SU-DHL-6 (cell line): ENCODE results near the gene SEMA3G.

ENCODE experiments used
- H2AFZ ChIP-seq: fragments of 200-600 bp; sonication (generic); 2 replicates; pipeline ENCODE4 v1.6.1; 2014; ENCODE audit warnings: low read depth, mild to moderate bottlenecking, moderate library complexity, mixed read lengths, antibody characterized with exemption, low read length; ENCODE audit not compliant: severe bottlenecking
- H3F3A ChIP-seq: fragments of 200-600 bp; shearing (Covaris generic); 2 replicates; pipeline ENCODE4 v1.6.0; 2016; ENCODE audit warnings: antibody characterized with exemption, mild to moderate bottlenecking; ENCODE audit not compliant: insufficient read depth
- H3K27ac ChIP-seq: fragments of 200-600 bp; sonication (generic); 2 replicates; pipeline ENCODE4 v1.5.1; 2016; ENCODE audit warnings: low read depth, mild to moderate bottlenecking, low read length, moderate library complexity, mixed read lengths
- H3K27me3 ChIP-seq: fragments of 200-600 bp; sonication (generic), shearing (Covaris generic); 2 replicates; pipeline ENCODE4 v1.6.0; 2014; ENCODE audit warnings: mild to moderate bottlenecking, low read length
- H3K36me3 ChIP-seq: fragments of 200-600 bp; sonication (generic); 2 replicates; pipeline ENCODE4 v1.6.1; 2014; ENCODE audit warnings: mild to moderate bottlenecking, low read length, mixed read lengths
- H3K4me2 ChIP-seq: fragments of 300-600, 200-600 bp; shearing (Covaris generic), sonication (generic); 2 replicates; pipeline ENCODE4 v1.6.0; 2014; ENCODE audit warnings: low read length, low read depth, mild to moderate bottlenecking; ENCODE audit not compliant: poor library complexity, severe bottlenecking
- H3K4me3 ChIP-seq: fragments of 200-600 bp; sonication (generic); 2 replicates; pipeline ENCODE4 v1.5.1; 2014; ENCODE audit warnings: antibody characterized with exemption, low read length, mild to moderate bottlenecking, mixed read lengths; ENCODE audit not compliant: insufficient read depth, poor library complexity, severe bottlenecking
- H3K79me2 ChIP-seq: fragments of 200-600 bp; sonication (generic); 2 replicates; pipeline ENCODE4 v1.6.1; 2014; ENCODE audit warnings: mild to moderate bottlenecking, low read length, moderate library complexity; ENCODE audit not compliant: insufficient read depth
- H3K9ac ChIP-seq: fragments of 200-600 bp; sonication (generic); 2 replicates; pipeline ENCODE4 v1.7.0; 2014; ENCODE audit warnings: mild to moderate bottlenecking, low read length
- H3K9me2 ChIP-seq: fragments of 200-600 bp; sonication (generic); replicated peaks from 2 replicates; pipeline ENCODE4 v1.6.1; 2014; ENCODE audit warnings: low read length; ENCODE audit not compliant: insufficient read depth
- H3K9me3 ChIP-seq: fragments of 200-600 bp; sonication (generic); 2 replicates; pipeline ENCODE4 v1.6.1; 2014; ENCODE audit warnings: low read length, mixed read lengths; ENCODE audit not compliant: insufficient read depth
- H4K20me1 ChIP-seq: fragments of 200-600 bp; sonication (generic); 2 replicates; pipeline ENCODE4 v1.6.1; 2014; ENCODE audit warnings: low read depth, mild to moderate bottlenecking, antibody characterized with exemption, low read length, moderate library complexity, mixed read lengths
- CTCF ChIP-seq: fragments of 200-600 bp; sonication (generic); IDR thresholded peaks from one replicate; pipeline ENCODE4 v1.5.1; 2017; ENCODE audit warnings: antibody characterized with exemption, mild to moderate bottlenecking, low read length, moderate library complexity; ENCODE audit not compliant: insufficient read depth, poor library complexity, severe bottlenecking
- EZH2phosphoT487 ChIP-seq: fragments of 200-600 bp; sonication (generic), shearing (Covaris generic); conservative IDR thresholded peaks from 2 replicates; pipeline ENCODE4 v1.6.1; 2018; ENCODE audit warnings: mild to moderate bottlenecking, antibody characterized with exemption, low read length, moderate library complexity, mixed read lengths

SEMA3G gene

GRCh38 chr3:52398670-52399081 lies 46.2 kb downstream of the SEMA3G start:
- H3K9me2 ChIP-seq: no peaks in the 10 kb centered on the region
- no peak overlapping the region for H3K4me3 ChIP-seq
- H3K79me2 ChIP-seq: no peaks in the 10 kb centered on the region
- H2AFZ ChIP-seq: no peak overlapping the region
- no peak for TF ChIP-seq CTCF
- TF ChIP-seq EZH2phosphoT487: no peak
- H4K20me1 ChIP-seq: no peaks in the 10 kb centered on the region
- H3K27me3 ChIP-seq: no peaks in the 10 kb centered on the region
- H3K9ac ChIP-seq: no peak overlapping the region
- no peaks in the 10 kb centered on the region for H3F3A ChIP-seq
- H3K4me2 ChIP-seq: no peak overlapping the region
- H3K36me3 ChIP-seq: no peaks in the 10 kb centered on the region
- no peak overlapping the region for H3K27ac ChIP-seq
- H3K9me3 ChIP-seq: no peaks in the 10 kb centered on the region

DNA sequence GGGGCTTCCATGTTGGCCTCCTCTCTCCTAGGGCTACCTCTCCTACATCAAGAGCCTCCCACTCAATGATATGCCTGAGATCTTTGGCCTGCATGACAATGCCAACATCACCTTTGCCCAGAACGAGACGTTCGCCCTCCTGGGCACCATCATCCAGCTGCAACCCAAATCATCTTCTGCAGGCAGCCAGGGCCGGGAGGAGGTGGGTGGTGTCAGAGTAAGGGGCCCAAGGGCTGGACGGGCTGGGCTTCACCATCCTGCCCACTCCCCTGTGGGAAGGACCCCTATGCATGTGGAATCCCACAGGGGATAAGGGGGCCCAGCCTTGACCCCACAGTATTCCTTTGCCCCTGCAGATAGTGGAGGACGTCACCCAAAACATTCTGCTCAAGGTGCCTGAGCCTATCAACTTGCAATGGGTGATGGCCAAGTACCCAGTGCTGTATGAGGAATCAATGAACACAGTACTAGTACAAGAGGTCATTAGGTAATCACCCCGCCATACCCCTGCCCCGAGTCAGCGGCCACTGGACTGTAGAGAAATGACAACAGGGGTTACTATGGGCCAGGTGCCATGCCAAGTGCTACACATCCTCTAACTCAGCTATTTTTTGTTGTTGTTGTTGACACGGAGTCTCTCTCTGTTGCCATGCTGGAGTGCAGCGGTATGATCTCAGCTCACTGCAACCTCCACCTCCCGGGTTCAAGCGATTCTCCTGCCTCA lies 47.1 kb downstream of the SEMA3G start:
- H4K20me1 ChIP-seq: no peaks in the 10 kb centered on the region
- H3K27ac ChIP-seq: no peak overlapping the region
- no peak overlapping the region for H3K4me3 ChIP-seq
- H2AFZ ChIP-seq: no peak overlapping the region
- H3K36me3 ChIP-seq: no peaks in the 10 kb centered on the region
- TF ChIP-seq EZH2phosphoT487 (no peak), CTCF (no peak)
- no peaks in the 10 kb centered on the region for H3K79me2 ChIP-seq
- no peak overlapping the region for H3K9ac ChIP-seq
- no peaks in the 10 kb centered on the region for H3K9me3 ChIP-seq
- H3K9me2 ChIP-seq: no peaks in the 10 kb centered on the region
- H3K4me2 ChIP-seq: no peak overlapping the region
- H3K27me3 ChIP-seq: no peaks in the 10 kb centered on the region
- no peaks in the 10 kb centered on the region for H3F3A ChIP-seq

- Histone ChIP-seq H4K20me1 (no peaks in the 10 kb centered on the region), H3K4me2 (no peak overlapping the region), H3K4me3 (no peak overlapping the region), H3K36me3 (no peaks in the 10 kb centered on the region), H3K9ac (no peak overlapping the region), H3K27ac (no peak overlapping the region), H3F3A (no peaks in the 10 kb centered on the region), H3K79me2 (no peaks in the 10 kb centered on the region), H3K9me3 (no peaks in the 10 kb centered on the region), H3K27me3 (no peaks in the 10 kb centered on the region), H2AFZ (no peak overlapping the region), H3K9me2 (no peaks in the 10 kb centered on the region)
- no peak for TF ChIP-seq CTCF
- no peak for TF ChIP-seq EZH2phosphoT487
These were observed 47.9 kb downstream of the SEMA3G start for GRCh38 chr3:52396907-52397591.
